Kidney epithelial cell (primary cell): ENCODE measurements around the gene IFNA2. TPM values are rescaled to one million over a fixed set of nuclear protein-coding genes. Genes with fewer than 3 reads are reported as not detected.
"Not testable (repeated sequence)": the region's sequence is repeated elsewhere in the genome, so short reads cannot be mapped to it uniquely, and the experiment has no call there.

Experiments used
- DNase-seq: peaks from one replicate; pipeline ENCODE4 v3.0.0-alpha.2; 2010; ENCODE audit warnings: low read depth
- H3K27me3 ChIP-seq: 2 replicates; pipeline ENCODE4 v1.6.0; 2011; ENCODE audit warnings: low read length; ENCODE audit not compliant: control insufficient read depth, insufficient read depth
- H3K36me3 ChIP-seq: 2 replicates; pipeline ENCODE4 v1.5.1; 2011; ENCODE audit warnings: low read length; ENCODE audit not compliant: control insufficient read depth, insufficient read depth
- H3K4me3 ChIP-seq: 2 replicates; pipeline ENCODE4 v1.5.1; 2011; ENCODE audit warnings: low read depth, mild to moderate bottlenecking, control low read depth, low read length
- total RNA-seq: library from RNA; depleted of rRNA; stranded (reverse); fragments of >200 nt; gene quantifications from 2 replicates; pipeline ENCODE4 v1.2.3, GENCODE V29; 2015
- TF ChIP-seq, protein P1 (sequence below): IDR thresholded peaks from 2 replicates; pipeline ENCODE4 v1.5.1; 2011; ENCODE audit warnings: mild to moderate bottlenecking, moderate library complexity, low read length, control low read depth, inconsistent platforms; ENCODE audit not compliant: insufficient read depth, poor library complexity, severe bottlenecking

Gene IFNA2
- not detected in 2 replicates for total RNA-seq

DNA sequence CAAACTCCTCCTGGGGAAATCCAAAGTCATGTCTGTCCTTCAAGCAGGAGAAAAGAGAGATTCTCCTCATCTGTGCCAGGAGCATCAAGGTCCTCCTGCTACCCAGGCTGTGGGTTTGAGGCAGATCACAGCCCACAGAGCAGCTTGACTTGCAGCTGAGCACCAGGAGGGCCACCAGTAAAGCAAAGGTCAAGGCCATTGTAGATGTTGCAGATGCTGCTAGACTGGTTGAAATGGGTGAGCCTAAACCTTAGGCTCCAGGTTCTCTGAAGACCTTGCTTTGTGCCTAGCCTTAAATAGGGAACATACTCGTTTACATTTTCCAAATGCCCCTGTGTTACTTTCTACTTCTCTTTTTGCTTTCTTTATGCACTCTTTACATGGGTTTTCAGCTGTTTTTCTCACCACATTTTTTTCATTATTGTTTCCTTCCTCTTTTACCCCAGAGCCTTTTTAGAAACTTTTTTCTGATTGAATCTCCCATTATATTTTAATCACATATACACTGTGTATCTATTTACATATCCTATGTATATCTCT, at the start of gene IFNA2:
TSS of gene IFNA2 (minus strand) at position 268 of the 540 bp plus-strand sequence. CDS start at position 199, 69 bp downstream.
- DNase-seq: no peak
- TF ChIP-seq, protein P1, sequence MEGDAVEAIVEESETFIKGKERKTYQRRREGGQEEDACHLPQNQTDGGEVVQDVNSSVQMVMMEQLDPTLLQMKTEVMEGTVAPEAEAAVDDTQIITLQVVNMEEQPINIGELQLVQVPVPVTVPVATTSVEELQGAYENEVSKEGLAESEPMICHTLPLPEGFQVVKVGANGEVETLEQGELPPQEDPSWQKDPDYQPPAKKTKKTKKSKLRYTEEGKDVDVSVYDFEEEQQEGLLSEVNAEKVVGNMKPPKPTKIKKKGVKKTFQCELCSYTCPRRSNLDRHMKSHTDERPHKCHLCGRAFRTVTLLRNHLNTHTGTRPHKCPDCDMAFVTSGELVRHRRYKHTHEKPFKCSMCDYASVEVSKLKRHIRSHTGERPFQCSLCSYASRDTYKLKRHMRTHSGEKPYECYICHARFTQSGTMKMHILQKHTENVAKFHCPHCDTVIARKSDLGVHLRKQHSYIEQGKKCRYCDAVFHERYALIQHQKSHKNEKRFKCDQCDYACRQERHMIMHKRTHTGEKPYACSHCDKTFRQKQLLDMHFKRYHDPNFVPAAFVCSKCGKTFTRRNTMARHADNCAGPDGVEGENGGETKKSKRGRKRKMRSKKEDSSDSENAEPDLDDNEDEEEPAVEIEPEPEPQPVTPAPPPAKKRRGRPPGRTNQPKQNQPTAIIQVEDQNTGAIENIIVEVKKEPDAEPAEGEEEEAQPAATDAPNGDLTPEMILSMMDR: no peak
- Histone ChIP-seq H3K4me3 (no peak within 1 kb of the TSS), H3K36me3 (no peaks in the 10 kb centered on the region), H3K27me3 (no peaks in the 10 kb centered on the region)

DNA sequence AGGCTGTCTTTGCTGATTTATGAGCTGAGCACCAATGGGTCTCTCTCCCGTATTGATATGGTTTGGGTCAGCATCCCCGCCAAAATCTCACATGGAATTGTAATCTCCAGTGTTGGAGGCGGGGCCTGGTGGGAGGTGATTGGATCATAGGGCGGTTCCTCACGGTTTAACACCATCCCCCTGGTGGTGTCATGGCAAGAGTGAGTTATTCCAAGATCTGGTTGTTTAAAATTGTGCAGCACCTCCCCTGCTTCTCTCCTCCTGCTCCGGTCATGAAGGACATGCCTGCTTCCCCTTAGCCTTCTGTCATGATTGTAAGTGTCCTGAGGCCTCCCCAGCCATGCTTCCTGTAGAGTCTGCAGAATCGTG, 49.8 kb upstream of the IFNA2 start:
- not testable (repeated sequence) for DNase-seq, H3K27me3 ChIP-seq, H3K36me3 ChIP-seq, H3K4me3 ChIP-seq

DNA sequence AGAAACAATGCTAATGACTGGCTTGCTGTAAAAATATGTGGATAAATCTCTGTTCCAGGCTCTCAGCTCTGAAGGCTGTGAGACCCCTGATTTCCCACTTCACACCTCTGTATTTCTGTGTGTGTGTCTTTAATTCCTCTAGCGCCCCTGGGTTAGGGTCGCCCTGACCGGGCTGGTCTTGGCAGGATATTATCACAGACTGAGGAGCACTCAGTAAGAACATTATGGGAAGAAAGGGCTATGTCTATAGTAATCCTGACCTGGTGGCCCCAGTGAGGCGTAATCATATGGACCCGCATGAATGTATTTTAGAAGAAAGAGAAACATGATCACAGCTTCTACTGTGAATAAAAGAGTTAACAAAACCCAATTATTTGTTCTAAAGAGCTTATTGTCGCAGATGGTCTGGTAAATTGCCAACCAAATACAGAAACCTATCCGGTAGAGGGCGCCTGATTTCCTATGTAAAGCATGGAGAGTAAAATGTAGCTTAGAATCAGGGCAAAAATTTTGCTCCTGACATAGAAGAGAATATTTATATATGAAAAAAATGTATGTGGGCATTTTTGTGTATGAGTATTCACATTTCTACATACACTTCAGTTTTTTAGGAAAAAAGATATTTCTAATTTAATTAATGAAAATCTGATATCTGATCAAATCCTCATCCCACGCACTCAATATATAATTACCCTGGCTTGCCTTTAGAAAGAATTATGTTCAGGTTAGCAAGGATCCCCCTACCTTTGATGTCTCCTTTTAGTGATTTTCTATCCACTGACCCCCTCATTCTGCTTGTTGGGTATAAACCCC, 49.2 kb upstream of the IFNA2 start:
- TF ChIP-seq, protein P1: peak; percentile 60
- DNase-seq: no peak
- H3K4me3 ChIP-seq: no peak overlapping the region
- no peaks in the 10 kb centered on the region for H3K27me3 ChIP-seq
- no peaks in the 10 kb centered on the region for H3K36me3 ChIP-seq

DNA sequence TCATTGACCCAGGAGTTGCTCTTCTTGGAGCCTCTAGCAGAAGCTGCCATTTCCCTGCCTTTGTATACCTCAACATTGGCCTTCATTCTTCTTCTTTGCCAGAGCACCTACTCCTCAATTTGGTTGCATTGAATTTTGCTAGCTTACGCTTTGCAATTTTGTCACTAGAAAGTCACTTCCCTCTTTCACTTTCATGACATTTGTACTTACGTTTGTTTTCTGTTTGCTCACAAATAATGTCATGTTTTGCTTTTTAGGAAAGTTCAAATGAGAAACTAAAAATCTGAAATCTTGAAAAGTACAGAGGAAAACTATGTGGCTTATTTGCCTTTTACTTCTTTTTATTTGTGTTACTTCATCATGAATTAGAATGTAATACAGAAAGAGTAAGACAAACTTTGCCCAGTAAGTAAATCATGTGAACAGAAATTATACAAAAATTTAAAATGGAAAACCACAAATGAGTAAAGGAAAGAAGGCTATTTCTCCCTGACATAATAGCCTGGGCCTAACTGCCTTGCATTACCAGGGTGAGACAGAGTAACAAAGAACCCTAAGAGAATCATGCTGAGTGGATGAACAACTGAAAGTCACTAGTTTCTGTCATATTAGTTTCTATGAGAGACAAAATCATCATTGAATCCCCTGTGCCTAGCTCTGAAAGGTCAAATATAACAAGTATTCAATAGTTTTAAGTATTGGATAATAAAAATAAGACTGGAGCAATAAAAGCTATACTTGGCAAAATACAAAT, 47.7 kb upstream of the IFNA2 start:
- no peak for DNase-seq
- no peaks in the 10 kb centered on the region for H3K27me3 ChIP-seq
- TF ChIP-seq, protein P1: no peak
- no peak overlapping the region for H3K4me3 ChIP-seq
- H3K36me3 ChIP-seq: no peaks in the 10 kb centered on the region

DNA sequence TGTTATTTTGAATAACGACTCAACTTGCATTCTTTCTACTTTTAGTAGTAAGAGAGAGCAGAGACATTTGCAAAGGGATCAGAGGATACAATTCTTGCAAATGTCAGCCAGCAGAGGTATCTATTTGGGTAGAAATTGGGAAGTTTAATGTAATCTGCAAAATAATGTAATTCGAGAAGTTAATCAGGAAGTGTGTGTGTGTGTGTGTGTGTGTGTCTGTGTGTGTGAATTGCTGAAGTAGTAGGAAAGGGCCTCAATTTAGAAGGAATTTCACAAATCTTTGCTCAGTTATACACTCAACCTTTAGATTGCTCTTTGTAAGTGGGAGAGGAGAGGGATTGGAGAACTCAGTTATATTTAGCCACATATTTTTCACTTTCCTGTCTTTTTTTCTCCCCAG, 44.0 kb upstream of the IFNA2 start:
- no peak for DNase-seq
- H3K36me3 ChIP-seq: no peaks in the 10 kb centered on the region
- H3K4me3 ChIP-seq: no peak overlapping the region
- TF ChIP-seq, protein P1: no peak
- no peaks in the 10 kb centered on the region for H3K27me3 ChIP-seq

DNA sequence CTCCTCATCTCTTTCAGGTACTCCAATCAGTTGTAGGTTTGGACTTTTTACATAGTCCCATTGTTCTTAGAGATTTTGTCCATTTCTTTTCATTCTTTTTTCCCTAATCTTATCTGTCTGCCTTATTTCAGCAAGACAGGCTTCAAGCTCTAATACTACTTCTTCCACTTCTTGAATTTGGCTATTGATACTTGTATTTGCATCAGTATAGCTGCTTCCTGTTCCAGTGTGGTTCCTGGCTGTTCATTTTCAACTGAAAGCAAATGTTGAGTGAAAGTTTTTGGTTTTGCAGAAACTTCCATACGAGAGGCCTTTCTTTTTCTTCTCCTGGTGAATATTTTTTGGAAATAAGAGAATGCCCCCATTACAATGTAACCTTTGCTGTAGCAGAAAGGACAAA, 43.0 kb upstream of the IFNA2 start:
- no peaks in the 10 kb centered on the region for H3K36me3 ChIP-seq
- TF ChIP-seq, protein P1: no peak
- no peak overlapping the region for H3K4me3 ChIP-seq
- no peak for DNase-seq
- no peaks in the 10 kb centered on the region for H3K27me3 ChIP-seq
